HG02678 (cell line): Measurements from ENCODE around the gene MAD1L1.

ENCODE experiments used
- ATAC-seq: cut with Tn5 transposase; IDR thresholded peaks from one replicate; pipeline ENCODE4 v1.9.1; 2021; ENCODE audit warnings: mild to moderate bottlenecking, moderate library complexity; ENCODE audit not compliant: unreplicated experiment

The MAD1L1 gene

DNA sequence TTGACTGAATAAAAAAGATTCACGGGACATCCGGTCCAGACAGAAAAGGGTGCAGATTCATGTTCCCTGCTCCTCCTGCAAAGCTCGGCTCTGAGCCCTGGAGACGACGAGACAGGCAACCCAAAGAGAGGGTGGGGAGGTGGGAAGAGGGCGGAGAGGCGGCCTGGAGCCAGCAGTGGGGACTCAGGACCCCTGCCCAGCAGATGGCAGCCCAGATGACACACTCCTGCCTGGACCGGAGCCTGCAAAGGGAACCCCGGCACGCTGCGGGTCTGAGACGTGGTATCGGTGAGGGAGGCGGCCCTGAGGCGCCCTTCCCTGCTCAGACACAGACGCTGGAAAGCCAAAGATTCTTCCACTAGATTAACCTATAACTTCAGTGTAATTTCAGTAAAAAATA, 311.9 kb downstream of the MAD1L1 start:
- no peak for ATAC-seq

DNA sequence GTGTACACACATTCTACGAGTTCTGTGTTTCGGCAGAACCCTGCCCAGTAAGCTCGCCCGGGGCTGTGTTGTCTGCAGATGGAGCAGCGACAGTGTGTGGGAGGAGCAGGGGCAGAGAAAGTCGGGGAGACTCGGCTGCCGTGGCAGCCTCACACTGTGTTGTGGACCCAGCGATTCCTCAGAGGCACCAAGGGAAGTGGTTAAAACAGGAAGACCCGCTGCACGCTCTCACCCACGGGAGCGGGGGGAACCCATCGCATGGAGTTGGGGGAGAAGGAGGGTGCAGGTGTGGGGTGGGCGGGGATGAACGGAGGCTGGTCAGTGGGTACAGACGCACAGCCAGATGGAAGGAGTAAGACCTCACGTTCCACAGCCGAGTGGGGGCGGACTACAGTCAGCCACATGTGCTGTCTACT, 312.5 kb downstream of the MAD1L1 start:
- ATAC-seq = no peak

DNA sequence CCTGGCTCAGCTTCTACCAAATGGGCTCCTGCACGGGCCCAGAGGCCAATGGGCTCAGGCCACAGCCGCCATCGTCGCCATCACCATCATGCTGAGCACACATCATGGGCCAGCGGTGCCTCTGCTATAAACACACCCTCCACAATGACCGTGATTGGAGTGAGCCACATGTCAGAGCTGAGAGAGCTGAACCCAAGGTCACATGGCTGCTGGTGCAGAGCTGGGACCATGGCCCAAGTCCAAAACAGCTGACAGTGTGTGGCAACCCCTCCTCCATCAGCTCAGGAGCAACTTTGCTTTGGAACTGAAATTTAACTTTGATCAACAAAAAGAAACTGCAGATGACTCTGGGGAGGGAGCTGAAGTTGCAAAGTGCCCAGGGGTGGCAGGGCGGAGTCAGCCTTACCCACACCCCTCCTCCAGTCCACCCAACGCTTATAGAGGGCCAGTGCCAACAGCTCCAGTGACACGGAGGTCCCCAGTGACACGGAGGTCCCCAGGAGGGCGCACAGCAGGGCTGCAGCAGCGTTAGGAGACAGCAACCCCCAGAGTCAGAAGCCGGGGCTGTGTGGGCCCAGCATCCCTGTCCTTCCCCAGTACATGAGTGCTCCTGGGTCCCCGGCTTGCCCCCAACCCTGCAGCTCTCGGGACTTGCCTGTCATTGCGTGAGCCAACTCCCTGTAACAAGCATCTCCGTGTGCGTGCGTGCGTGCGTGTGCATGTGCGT, 313.0 kb downstream of the MAD1L1 start:
- no peak for ATAC-seq

DNA sequence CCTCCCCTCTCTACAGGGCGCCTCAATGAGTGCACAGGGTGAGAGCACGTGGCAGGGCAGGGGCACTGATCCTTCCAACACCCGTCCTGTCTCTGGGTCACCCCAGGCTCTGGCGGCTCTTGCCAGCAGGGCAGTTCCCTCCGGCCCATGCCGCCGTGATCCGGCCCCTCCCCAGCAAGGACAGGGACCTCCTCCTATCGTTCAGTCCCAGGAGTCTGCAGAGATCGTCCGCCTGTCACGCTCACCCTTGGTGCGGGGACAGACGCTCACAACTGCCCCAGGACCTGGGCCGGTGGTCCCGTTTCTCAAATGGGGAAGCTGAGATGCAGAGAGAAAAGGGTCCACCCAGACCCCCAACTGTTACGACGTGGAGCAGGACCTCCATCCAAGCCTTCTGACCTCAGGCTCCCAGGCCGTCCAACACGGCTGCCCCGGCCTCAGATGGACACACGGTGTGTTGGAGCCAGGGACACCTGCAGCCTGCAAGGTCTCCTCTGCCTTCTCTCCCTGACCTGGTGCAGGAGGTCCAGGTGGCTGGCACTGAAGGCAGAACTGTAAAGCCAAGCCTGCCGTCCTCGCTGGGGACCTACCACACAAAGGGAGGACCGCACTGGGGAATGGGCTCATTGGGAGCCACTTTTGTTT, 313.7 kb downstream of the MAD1L1 start:
- no peak for ATAC-seq

DNA sequence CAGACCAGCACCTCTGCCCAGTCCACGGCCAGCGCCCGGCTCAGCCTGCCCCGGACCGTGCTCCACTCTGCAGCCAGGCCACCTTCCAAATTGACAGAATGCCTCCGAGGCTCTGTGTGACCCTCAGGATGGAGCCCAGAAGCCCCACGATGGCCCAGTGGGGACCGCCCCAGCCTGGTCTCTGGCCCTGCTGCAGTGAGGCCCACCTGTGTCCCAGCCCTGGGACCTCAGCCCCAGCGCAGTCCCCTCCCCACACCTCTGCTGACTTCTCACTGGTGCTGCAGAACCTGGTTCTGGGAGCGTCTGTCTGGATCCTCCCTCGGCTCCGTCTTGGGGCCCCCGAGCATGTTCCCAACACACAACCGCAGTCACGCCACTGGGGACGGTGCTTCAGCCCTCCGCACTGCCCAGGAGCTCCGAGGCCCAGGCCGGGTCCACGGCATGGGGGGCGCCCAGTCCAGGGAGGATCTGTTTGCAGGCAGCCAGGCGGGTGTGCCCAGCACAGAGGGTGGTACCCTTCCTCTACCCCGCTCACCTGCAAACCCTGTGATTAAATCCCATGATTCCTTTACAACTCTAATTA, 314.6 kb downstream of the MAD1L1 start:
- no peak for ATAC-seq

DNA sequence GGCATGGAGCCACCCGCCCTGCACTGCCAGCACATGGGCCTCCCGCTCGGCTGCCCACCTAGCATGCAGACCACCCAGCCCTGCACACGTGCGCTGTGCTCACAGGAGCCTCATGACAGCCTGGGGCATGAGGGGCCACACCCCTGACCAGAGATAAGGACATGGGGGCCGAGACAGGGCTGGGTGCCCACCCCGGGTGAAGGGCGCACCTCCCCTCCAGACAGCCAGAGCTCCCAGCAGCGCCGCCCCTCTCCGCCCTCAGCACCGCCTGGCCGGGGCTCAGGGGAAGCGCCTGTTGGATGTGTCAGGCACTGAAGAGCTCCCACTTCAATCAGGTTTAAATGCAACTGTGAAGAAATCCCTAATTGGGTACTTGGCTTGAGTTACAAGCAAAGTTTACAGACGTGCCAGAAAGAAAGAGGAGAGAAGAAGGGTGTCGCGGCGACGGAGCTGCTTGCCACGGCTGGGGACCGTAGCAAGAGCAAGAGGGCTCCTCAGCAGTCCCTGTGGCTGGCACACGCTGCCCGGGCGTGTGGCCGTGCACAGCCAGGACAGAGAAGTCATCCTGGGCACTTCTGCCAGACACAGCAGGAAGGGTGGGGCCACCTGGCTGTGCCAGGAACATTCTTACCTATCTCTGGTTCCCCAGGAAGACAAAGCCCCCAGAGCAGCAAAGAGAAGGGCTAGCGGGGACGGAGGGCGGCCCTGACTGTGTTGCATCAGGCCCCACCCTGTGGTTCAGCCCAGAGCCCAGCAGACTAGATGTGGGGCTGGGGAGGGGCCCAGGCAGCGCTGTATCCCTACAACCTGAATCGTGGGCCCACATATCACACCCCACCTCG, 315.3 kb downstream of the MAD1L1 start:
- no peak for ATAC-seq

DNA sequence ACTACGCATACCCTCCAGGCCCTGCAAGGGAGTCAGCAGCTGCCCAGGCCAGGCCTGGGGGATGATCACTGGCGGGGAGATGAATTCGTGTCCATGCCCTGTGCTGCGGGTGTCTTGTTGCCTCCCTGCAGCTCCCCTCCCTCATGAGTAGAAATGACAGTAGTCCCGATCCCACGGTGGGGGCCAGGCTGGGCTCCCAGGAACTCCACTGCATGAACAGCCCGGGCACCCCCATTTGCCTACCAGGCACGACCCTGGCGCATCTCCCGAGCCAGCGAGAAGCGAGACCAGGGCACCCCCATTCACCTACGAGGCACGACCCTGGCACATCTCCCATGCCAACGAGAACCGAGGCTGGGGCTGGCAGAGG, 316.2 kb downstream of the MAD1L1 start:
- no peak for ATAC-seq

DNA sequence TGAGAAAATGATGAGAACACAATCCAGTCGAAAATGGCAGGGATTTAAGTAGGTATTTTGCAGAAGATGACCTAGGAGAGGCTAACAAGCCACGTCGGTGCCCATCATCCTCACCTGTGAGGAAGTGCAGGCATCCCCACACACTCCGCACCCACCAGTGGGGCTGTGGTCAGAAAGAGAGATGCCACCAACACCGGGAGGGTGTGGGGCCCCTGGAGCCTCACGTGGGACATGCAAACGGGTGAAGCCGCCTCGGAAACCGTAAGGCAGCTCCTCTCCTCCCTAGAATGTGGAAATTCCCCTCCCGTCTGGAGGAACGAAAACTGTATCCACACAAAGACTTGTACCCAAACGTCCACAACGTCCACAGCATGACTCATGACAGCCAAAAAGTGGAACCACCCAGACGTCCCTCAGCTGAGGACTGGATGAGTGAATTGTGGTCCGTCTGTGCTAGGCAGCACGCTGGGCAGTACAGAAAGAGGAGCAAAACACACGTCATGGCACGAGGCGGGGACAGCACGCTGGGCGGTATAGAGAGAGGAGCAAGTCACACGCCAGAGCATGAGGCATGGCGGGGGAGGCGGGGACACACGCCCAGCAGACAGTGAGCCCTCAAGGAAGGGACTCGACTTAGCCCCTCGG, 316.7 kb downstream of the MAD1L1 start:
- no peak for ATAC-seq

DNA sequence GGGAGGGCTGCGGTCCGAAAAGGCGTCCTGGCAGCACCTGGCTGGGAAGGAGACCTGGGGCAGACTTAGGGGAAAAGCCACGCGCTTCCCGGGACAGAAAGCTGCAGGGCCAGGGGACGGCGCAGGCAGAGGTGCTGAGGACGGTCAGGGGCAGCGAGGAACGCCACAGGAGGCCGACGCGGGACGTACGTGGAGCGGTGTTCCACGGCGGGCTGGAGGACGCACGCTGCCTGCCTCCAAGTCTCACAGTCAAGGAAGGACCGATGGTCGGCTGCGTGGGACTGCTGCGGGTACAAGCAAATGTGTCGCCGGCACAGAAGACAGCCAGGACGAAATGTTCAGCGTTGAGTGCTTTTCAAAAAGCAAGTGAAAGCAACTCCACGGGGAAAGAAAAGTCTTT, 317.4 kb downstream of the MAD1L1 start:
- no peak for ATAC-seq

DNA sequence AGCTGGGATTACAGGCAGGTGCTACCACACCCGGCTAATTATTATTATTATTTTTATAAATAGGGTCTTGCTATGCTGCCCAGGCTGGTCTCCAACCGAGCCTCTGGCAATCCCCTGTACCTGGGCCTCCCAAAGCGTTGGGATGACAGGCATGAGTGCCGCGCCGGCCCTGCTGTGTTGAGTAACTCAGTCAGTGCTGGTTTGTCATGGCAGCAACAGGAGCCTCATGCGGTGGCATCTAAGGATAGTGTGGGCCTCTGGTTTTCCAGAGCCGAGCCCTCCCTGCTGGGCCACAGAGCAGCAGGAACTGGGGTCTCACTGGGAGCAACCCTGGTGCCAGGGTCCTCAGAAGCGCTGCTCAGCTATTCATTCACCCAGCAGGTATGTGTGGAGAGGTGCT, 318.0 kb downstream of the MAD1L1 start:
- ATAC-seq = no peak

DNA sequence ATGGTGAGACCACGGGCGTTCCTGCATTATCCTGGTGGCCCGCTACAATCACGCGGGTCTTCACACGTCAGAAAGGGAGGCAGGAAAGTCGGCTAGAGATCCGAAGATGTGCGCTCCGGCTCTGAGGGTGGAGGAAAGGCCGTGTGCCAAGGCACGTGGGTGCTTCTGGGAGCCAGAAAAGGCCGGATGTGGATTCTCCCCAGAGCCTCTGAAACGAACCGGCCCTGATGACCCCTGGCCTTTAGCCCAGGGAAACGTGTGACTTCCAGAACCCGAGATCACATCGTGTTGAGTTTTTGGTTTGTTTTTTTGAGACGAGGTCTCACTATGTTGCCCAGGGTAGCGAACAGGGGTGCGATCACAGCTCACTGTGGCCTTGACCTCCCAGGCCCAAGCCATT, 318.4 kb downstream of the MAD1L1 start:
- ATAC-seq = no peak

DNA sequence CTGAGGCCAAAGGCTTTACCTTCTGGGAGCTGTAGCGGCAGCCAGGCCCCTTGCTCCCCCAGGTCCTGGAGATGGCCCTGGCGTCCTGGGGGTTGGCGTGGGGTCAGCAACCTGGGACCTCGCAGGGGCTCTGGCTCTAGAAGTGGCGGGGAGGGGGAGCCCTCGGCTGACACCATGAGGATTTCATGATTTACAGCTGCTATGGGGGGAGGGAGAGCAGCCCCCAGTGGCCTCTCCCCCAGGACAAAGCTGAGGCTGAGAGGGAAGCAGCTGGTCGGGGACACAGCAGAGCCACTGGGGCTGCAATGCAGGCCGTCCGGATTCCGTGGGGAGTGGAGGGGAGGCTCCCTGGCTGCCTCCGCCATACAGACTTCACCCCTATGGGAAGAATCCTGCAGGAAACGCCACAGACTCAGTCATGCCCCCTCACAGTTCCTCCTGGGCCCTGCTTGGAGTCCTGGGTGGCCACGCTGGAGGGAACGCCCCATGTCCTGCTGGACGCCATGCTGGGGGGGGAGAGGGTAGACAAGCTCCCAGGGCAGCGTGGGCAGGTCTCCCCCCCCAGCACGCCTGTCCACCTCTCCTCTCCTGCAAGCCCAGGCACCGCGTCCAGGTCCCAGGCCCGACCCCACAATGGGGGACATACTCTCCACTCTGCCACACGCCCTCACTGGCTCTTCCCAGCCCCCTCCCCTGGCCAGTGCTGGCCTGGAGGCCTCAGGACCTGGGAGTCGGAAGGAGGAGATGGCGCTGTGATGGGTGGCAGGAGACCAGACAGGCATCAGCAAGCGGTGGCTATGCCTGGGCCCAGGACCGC, 319.1 kb downstream of the MAD1L1 start:
- no peak for ATAC-seq

DNA sequence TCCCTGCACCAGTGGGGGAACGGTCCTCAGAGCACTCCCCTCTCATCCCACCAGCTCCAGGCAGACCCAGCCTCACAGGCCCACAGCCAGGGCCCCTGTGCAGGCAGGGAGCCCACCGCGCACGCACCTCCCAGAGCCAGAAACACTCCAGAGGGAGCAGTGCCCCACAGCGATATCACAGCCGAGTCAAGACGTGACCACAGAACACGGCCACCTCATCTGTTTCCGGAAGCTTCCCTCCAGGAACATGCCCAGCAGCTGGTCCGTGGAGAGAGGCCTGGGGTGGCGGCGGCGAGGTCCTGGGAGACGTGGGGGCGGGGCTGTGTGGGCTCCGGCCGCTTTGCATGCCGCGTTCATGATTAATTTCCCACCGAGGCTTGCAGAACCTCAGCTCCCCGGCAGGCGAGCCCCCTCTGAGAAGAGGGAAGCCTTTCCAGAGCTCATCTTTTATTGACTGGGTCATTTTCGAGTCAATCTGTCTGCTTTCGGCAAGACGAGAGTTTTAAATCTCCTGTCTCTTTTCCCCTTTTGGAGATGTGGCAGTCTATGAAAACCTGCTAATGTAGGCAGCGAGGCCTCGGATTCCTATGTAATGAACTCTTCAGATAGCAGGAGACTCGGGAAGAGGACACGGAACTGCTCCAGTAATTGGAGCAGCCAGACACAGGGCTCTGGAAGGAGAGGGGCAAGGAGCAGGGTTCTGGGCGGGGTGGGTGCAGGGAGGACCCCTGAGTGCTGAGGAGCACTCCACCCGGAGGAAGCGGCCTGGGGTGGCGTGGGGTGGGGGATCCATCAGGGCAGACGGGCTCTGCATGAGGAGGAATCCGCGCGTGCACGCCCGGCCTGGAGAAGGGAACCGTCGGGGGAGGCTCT, 319.9 kb downstream of the MAD1L1 start:
- ATAC-seq = no peak

DNA sequence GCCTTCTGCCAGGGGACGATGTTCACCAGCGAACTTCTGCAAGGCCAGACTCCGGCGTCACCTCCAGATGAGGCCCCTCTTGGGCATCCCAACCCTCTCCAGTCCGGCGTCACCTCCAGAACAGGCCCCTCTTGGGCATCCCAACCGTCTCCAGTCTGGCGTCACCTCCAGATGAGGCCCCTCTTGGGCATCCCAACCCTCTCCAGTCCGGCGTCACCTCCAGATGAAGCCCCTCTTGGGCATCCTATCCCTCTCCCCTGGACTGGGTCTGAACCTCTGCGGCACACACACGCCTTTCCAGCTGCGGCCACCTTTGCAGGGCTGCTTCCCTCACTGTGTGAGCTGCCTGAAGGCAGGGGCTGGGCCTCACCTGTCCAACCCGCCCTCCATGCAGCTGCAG, 321.2 kb downstream of the MAD1L1 start:
- no peak for ATAC-seq

DNA sequence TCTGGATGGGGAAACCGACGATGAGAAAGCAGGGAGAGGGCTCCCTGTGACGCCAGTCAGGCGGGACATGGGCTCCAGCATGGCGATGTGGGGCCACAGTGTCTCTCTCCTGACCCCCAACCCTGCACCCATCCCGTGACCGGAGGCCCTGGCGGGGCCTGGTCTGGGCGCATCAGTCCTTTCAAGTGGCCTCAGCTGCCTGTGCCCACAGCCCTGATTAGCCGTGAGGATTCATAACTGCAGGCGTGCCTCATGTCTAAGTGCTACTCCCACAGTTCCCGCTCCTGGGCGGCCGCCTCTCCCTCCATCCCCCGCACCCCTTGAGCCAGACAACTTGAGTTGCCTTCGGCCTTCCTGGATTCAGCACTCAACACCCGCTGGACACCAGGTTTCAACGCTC, 321.9 kb downstream of the MAD1L1 start:
- ATAC-seq = no peak

DNA sequence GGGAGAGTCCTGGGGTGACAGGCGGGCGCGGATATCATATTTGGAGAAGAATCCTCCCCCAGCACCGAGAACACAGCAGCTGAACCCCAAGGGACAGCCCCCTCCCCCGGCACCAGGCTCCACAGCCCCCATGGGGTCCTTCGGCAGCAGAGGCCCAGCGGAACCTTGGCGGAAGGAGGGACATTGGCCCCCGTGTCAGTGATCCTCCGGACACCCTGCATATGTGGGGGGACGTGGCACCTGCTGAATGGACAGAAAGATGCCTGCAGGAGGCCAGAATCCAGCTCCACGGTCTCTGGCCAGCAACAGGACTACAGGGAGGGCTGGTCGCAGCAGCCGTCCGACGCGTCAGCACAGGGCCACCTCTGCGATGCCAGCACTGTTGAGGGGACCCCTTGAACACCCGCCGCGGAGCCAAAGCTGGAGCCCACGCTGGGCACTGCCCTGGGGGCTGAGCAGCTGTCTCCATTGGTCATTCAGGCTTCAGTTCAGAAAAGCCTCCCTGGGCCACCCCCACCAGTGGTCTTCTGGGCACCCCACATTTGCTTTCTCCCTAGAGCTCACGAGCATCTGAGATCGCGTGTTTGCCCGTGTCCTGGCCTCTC, 322.6 kb downstream of the MAD1L1 start:
- no peak for ATAC-seq

DNA sequence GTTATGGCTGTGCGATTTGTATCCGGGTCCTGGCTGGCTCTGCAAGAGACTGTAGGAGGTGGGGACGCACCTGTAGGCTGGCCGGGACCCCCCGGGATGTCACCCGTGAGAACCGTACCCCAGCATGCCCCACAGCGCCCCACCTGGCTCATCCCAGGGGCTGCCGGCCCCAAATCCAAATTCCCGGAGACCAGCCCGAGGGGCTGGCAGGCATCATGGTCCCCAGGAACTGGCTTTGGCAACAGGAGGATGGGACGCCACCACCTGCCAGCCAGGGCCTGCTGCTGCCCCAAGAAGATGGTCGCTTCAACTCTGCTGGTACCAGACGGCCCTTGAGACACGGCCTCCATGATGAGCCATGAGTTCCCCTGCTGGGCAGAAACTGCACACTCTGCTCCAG, 323.3 kb downstream of the MAD1L1 start:
- no peak for ATAC-seq

DNA sequence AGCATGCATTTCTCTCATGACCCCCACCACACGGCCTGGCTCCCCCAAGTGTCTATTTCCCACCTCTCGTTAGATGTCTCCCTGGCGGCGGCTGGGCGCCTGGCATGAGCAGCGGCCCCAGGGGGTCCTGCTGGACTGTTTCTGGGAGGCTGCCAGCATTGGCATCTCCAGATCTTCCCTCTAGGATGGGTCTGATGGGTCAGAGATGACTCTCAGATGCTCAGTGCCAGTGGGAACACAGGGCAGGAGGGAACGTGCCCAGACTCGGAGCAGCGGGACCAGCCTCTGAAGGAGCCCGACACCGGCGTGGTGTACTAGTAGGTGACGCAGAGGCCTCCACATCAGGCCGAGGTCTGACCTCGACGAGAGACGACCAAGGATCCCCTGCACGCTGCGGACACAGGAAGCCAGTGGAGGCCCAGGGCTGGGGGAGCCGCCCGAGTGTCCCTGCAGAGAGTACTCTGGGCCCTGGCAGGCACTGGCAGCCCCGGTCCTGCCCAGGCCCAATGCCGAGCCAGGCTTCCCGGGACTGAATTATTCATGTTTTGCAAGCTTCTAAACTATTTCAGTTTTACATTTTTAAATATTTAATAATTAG, 323.8 kb downstream of the MAD1L1 start:
- ATAC-seq = no peak
